Duodenal mucosa (tissue), 2 donors: Measurements from ENCODE around the gene NAXE.
"Not testable (repeated sequence)": the region's sequence is repeated elsewhere in the genome, so short reads cannot be mapped to it uniquely, and the experiment has no call there.

Source experiments
- H3K27ac ChIP-seq: one replicate; pipeline ENCODE4 v1.7.0; 2013; ENCODE audit warnings: low read depth, low read length
- H3K27me3 ChIP-seq, 2 donors: one replicate each; pipeline ENCODE4 v1.7.0; 2013; ENCODE audit warnings: low read length in 2 of 2, control low read depth in 1 of 2; ENCODE audit not compliant: insufficient read depth in 2 of 2, control insufficient read depth in 1 of 2
- H3K36me3 ChIP-seq, 2 donors: one replicate each; pipeline ENCODE4 v1.7.0; 2013; ENCODE audit warnings: low read length in 2 of 2, control low read depth in 1 of 2; ENCODE audit not compliant: insufficient read depth in 2 of 2, control insufficient read depth in 1 of 2
- H3K4me1 ChIP-seq, 2 donors: one replicate each; pipeline ENCODE4 v1.7.0; 2013; ENCODE audit warnings: low read length in 2 of 2, control low read depth in 1 of 2; ENCODE audit not compliant: insufficient read depth in 2 of 2, control insufficient read depth in 1 of 2
- H3K4me3 ChIP-seq, 2 donors: one replicate each; pipeline ENCODE4 v1.7.0; 2013; ENCODE audit warnings: low read length in 2 of 2, low read depth in 1 of 2
- H3K9ac ChIP-seq, 2 donors: one replicate each; pipeline ENCODE4 v1.7.0; 2013; ENCODE audit warnings: low read length in 2 of 2, low read depth in 1 of 2
- H3K9me3 ChIP-seq, 2 donors: one replicate each; pipeline ENCODE4 v1.7.0; 2013; ENCODE audit warnings: low read length in 2 of 2, control low read depth in 1 of 2; ENCODE audit not compliant: control insufficient read depth in 1 of 2

Gene NAXE

GRCh38 chr1:156600733-156601121 lies 9.2 kb downstream of the NAXE start:
- H3K9ac ChIP-seq, result peak overlapping the region; percentile 79 to 89
- H3K27me3 ChIP-seq, result no peaks in the 10 kb centered on the region
- peaks cover 7 to 27% of the 10 kb centered on the region in 2 donors for H3K36me3 ChIP-seq
- H3K4me1 ChIP-seq, result peaks cover 14 to 18% of the 10 kb centered on the region in 2 donors
- H3K27ac ChIP-seq, result no peak overlapping the region
- no peaks in the 10 kb centered on the region for H3K9me3 ChIP-seq
- peak overlapping the region; percentile 85 to 98 for H3K4me3 ChIP-seq

GRCh38 chr1:156601122-156601830 lies 9.7 kb downstream of the NAXE start, which contains the start of gene GPATCH4:
Gene GPATCH4, minus strand, starts transcription at chr1:156601479.
- H3K9ac ChIP-seq, result peak within 1 kb of the TSS; percentile 79 to 89
- H3K36me3 ChIP-seq, result peaks cover 7 to 21% of the 10 kb centered on the region in 2 donors
- peak within 1 kb of the TSS; percentile 11 for H3K27ac ChIP-seq
- peak within 1 kb of the TSS; percentile 85 to 98 for H3K4me3 ChIP-seq
- no peaks in the 10 kb centered on the region for H3K27me3 ChIP-seq
- H3K4me1 ChIP-seq, result peaks cover 14 to 18% of the 10 kb centered on the region in 2 donors
- H3K9me3 ChIP-seq, result no peaks in the 10 kb centered on the region

DNA sequence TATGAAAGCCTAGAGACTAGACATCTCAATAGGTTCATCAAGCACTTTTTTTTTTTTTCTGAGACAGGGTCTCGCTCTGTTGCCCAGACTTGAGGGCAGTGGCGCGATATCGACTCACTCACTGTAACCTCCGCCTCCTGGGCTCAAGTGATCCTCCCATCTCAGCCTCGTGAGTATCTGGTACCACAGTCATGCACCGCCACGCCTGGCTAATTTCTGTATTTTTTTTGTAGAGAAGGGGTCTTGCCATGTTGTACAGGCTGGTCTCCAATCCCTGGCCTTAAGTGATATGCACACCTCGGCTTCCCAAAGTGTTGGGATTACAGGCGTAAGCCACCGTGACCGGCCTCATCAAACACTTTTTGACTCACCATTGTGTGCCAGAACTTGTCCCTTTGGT lies 10.3 kb downstream of the NAXE start:
- Histone ChIP-seq H3K4me3 (peak overlapping the region; percentile 85 to 98), H3K27ac (no peak overlapping the region), H3K9me3 (no peaks in the 10 kb centered on the region), H3K36me3 (peaks cover 7 to 15% of the 10 kb centered on the region in 2 donors), H3K4me1 (peaks cover 14 to 18% of the 10 kb centered on the region in 2 donors), H3K27me3 (no peaks in the 10 kb centered on the region), H3K9ac (peak overlapping the region; percentile 79 to 89)

- Histone ChIP-seq H3K27me3 (no peaks in the 10 kb centered on the region), H3K4me1 (peaks cover 14 to 18% of the 10 kb centered on the region in 2 donors), H3K36me3 (peaks cover 7 to 8% of the 10 kb centered on the region in 2 donors), H3K9me3 (no peaks in the 10 kb centered on the region), H3K4me3 (no peak overlapping the region), H3K27ac (no peak overlapping the region), H3K9ac (no peak overlapping the region)
Observed at GRCh38 chr1:156602557-156602993, 11.0 kb downstream of the NAXE start.

- H3K9me3 ChIP-seq, H3K27me3 ChIP-seq, H3K36me3 ChIP-seq, H3K9ac ChIP-seq, H3K4me3 ChIP-seq, H3K4me1 ChIP-seq, H3K27ac ChIP-seq: not testable (repeated sequence)
Observed at GRCh38 chr1:156607344-156607743, 15.8 kb downstream of the NAXE start.

GRCh38 chr1:156608036-156608674 lies 16.6 kb downstream of the NAXE start:
- Histone ChIP-seq H3K4me3 (no peak overlapping the region), H3K27ac (no peak overlapping the region), H3K36me3 (no peaks in the 10 kb centered on the region), H3K27me3 (no peaks in the 10 kb centered on the region), H3K4me1 (peaks cover 5 to 10% of the 10 kb centered on the region in 2 donors), H3K9ac (no peak overlapping the region), H3K9me3 (no peaks in the 10 kb centered on the region)

DNA sequence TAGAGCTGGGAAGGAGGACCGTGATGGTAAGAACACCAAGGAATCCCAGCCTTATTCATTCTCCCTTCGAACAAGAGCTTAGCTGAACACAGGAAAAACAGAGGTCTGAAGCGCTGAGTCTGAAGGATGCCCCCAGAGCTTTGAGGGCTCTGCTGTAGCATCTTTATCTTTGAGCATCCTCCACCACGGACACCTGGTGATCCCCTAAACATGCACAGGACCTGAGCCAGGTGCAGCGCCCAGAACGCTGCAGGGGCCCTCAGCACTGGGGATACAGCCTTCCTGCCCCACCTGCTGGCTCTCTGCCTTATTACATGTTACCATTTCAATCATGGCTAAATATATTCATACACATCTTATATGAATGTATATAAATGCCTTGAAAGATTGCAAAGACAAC lies 17.4 kb downstream of the NAXE start:
- H3K9me3 ChIP-seq, result no peaks in the 10 kb centered on the region
- no peak overlapping the region for H3K9ac ChIP-seq
- no peak overlapping the region for H3K4me3 ChIP-seq
- H3K4me1 ChIP-seq, result peaks cover 5 to 10% of the 10 kb centered on the region in 2 donors
- H3K36me3 ChIP-seq, result no peaks in the 10 kb centered on the region
- no peaks in the 10 kb centered on the region for H3K27me3 ChIP-seq
- H3K27ac ChIP-seq, result no peak overlapping the region

DNA sequence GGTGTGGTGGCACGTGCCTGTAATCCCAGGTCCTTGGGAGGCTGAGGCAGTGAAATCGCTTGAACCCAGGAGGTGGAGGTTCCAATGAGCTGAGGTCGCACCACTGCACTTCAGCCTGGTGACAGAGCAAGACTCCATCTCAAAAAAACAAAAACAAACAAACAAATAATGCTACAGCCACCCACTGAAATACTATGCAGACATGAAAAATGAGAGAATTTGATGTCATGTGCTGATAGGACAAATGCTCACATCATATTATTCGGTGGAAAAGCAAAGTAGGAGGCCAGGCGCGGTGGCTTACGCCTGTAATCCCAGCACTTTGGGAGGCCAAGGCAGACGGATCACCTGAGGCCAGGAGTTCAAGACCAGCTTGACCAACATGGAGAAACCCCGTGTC lies 18.5 kb downstream of the NAXE start:
- H3K36me3 ChIP-seq, H3K9ac ChIP-seq, H3K4me3 ChIP-seq, H3K27me3 ChIP-seq, H3K9me3 ChIP-seq, H3K27ac ChIP-seq: not testable (repeated sequence)
- peaks cover 5 to 10% of the 10 kb centered on the region in 2 donors for H3K4me1 ChIP-seq

DNA sequence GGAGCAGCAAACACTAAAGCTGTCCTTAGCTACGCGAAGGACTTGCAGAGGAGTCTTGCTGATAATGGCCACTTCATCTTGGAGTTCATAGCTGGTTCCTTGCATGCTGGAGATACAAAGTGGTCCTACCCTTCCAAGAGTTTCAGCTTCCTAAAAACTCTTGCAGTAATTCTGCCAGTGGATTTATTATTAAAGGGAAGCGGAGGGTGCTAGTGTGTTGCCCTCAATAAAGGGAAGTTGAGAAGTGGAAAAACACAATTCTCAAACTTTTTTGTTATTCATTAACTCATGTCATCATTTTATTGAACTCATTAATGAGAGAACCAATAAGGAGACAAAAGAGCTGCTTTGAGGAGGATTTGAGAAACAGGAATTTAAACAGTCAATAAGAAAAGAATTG lies 21.1 kb downstream of the NAXE start:
- Histone ChIP-seq H3K4me3 (no peak overlapping the region), H3K27ac (no peak overlapping the region), H3K4me1 (peaks cover 15 to 17% of the 10 kb centered on the region in 2 donors), H3K36me3 (no peaks in the 10 kb centered on the region), H3K9ac (peak overlapping the region in 1 of 2 donors; percentile 1), H3K9me3 (no peaks in the 10 kb centered on the region), H3K27me3 (no peaks in the 10 kb centered on the region)

DNA sequence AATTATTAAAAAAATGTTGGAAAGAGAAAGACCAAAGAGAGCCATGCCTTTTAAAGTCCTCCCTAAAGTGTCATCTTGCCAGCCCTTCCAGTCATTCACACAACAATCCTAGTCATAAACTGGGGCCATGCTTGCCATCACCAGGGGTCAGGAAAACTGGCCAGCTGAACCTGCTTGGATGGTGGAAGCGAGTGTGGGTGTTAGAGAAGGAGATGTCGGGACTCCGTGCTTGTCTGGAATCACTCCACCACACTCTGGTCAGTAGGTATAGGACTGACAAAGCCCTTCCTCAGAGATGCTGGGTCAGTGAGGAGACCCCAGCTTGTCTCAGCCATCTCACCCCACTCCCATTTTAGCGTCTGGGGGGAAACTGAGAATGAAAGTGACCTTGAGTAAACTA lies 24.4 kb downstream of the NAXE start:
- Histone ChIP-seq H3K27ac (no peak overlapping the region), H3K36me3 (no peaks in the 10 kb centered on the region), H3K27me3 (peaks cover 12 to 16% of the 10 kb centered on the region in 2 donors), H3K9ac (no peak overlapping the region), H3K9me3 (no peaks in the 10 kb centered on the region), H3K4me1 (peaks cover 12 to 15% of the 10 kb centered on the region in 2 donors), H3K4me3 (no peak overlapping the region)
